ENCODE data around the gene CEP128.

GRCh38 chr14:80570930-80571298 lies 370.6 kb downstream of the CEP128 start:
- TF ChIP-seq POU2F2 (IDR thresholded peaks at IDR 0.05; ENCODE audit: low read depth, low read length) = no peak
- TF ChIP-seq POLR2A (IDR thresholded peaks at IDR 0.05; ENCODE audit: low read depth, low read length) = no peak
- no peak for TF ChIP-seq POLR2AphosphoS5 (IDR thresholded peaks at IDR 0.05; ENCODE audit: low read depth, low read length)
- no peak for TF ChIP-seq TAF1 (IDR thresholded peaks at IDR 0.05; ENCODE audit: low read depth, low read length)
- no peak for TF ChIP-seq PAX5 (IDR thresholded peaks at IDR 0.05; ENCODE audit: insufficient read depth, low read length, severe bottlenecking)
